ENCODE results near the gene PUS7L. TPM values are rescaled to one million over a fixed set of nuclear protein-coding genes. Genes with fewer than 3 reads are reported as not detected.

The PUS7L gene
- polyA plus RNA-seq, 1 donor from 2014 or later, result 29.2 TPM

GRCh38 chr12:43740511-43741100, 18.0 kb downstream of the PUS7L start:
- Histone ChIP-seq H3K9me3 (ENCODE audit: low read length) (no peaks in the 10 kb centered on the region), H3K4me2 (ENCODE audit: low read length) (no peak overlapping the region), H4K20me1 (ENCODE audit: insufficient read depth) (no peaks in the 10 kb centered on the region), H2AFZ (ENCODE audit: low read depth, low read length) (no peak overlapping the region), H3K9me2 (ENCODE audit: insufficient read depth, low read length) (no peaks in the 10 kb centered on the region), H3F3A (ENCODE audit: insufficient read depth, low read length, poor library complexity, severe bottlenecking) (no peaks in the 10 kb centered on the region), H3K4me3 (ENCODE audit: low read length) (no peak overlapping the region), H3K27me3 (ENCODE audit: insufficient read depth, low read depth, low read length) (no peaks in the 10 kb centered on the region), H3K27ac (ENCODE audit: low read length) (no peak overlapping the region), H3K9ac (ENCODE audit: low read length) (no peak overlapping the region), H3K36me3 (ENCODE audit: insufficient read depth, low read length) (peaks cover 22% of the 10 kb centered on the region), H3K79me2 (replicated peaks; ENCODE audit: insufficient read depth, low read length) (no peaks in the 10 kb centered on the region)
- no peak for TF ChIP-seq SMC3 (conservative IDR thresholded peaks at IDR 0.05; ENCODE audit: poor library complexity)

DNA sequence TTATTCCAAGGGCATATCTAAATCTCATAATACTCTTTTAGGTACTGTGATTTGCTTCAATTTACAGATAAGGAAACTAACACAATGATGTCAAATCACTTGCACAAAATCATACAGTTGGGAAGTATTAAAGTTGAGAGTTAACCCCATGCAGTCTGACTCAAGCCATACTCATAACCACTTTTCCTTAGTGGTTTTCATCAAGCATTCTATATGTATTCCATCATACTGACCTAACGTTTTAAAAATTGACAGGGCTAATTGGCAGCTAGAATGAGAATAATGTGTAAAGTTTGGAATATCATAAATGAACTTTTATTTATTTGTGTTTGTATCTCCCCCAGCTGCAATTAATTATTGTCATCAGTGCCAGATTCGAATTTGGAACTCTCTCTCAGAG, 20.9 kb downstream of the PUS7L start:
- Histone ChIP-seq H3K9me3 (ENCODE audit: low read length) (no peaks in the 10 kb centered on the region), H2AFZ (ENCODE audit: low read depth, low read length) (no peak overlapping the region), H4K20me1 (ENCODE audit: insufficient read depth) (no peaks in the 10 kb centered on the region), H3K4me2 (ENCODE audit: low read length) (no peak overlapping the region), H3K9me2 (ENCODE audit: insufficient read depth, low read length) (no peaks in the 10 kb centered on the region), H3K36me3 (ENCODE audit: insufficient read depth, low read length) (peaks cover 13% of the 10 kb centered on the region), H3K9ac (ENCODE audit: low read length) (no peak overlapping the region), H3K79me2 (replicated peaks; ENCODE audit: insufficient read depth, low read length) (no peaks in the 10 kb centered on the region), H3K27ac (ENCODE audit: low read length) (no peak overlapping the region), H3K4me3 (ENCODE audit: low read length) (no peak overlapping the region), H3K27me3 (ENCODE audit: insufficient read depth, low read depth, low read length) (no peaks in the 10 kb centered on the region), H3F3A (ENCODE audit: insufficient read depth, low read length, poor library complexity, severe bottlenecking) (no peaks in the 10 kb centered on the region)
- TF ChIP-seq MXI1 (conservative IDR thresholded peaks at IDR 0.05; ENCODE audit: poor library complexity, severe bottlenecking) (no peak), EP300 (conservative IDR thresholded peaks at IDR 0.05; ENCODE audit: poor library complexity, severe bottlenecking) (no peak), TAF1 (IDR thresholded peaks at IDR 0.05; ENCODE audit: low read depth) (no peak), SMC3 (conservative IDR thresholded peaks at IDR 0.05; ENCODE audit: poor library complexity) (no peak), RAD21 (conservative IDR thresholded peaks at IDR 0.05) (no peak), EZH2 (IDR thresholded peaks at IDR 0.05; ENCODE audit: borderline replicate concordance, insufficient read depth, low read length, poor library complexity, severe bottlenecking) (no peak), POLR2AphosphoS5 (IDR thresholded peaks at IDR 0.05) (no peak), CTCF (IDR thresholded peaks at IDR 0.05; ENCODE audit: poor library complexity, severe bottlenecking) (no peak)
- TF ChIP-seq, protein P1, sequence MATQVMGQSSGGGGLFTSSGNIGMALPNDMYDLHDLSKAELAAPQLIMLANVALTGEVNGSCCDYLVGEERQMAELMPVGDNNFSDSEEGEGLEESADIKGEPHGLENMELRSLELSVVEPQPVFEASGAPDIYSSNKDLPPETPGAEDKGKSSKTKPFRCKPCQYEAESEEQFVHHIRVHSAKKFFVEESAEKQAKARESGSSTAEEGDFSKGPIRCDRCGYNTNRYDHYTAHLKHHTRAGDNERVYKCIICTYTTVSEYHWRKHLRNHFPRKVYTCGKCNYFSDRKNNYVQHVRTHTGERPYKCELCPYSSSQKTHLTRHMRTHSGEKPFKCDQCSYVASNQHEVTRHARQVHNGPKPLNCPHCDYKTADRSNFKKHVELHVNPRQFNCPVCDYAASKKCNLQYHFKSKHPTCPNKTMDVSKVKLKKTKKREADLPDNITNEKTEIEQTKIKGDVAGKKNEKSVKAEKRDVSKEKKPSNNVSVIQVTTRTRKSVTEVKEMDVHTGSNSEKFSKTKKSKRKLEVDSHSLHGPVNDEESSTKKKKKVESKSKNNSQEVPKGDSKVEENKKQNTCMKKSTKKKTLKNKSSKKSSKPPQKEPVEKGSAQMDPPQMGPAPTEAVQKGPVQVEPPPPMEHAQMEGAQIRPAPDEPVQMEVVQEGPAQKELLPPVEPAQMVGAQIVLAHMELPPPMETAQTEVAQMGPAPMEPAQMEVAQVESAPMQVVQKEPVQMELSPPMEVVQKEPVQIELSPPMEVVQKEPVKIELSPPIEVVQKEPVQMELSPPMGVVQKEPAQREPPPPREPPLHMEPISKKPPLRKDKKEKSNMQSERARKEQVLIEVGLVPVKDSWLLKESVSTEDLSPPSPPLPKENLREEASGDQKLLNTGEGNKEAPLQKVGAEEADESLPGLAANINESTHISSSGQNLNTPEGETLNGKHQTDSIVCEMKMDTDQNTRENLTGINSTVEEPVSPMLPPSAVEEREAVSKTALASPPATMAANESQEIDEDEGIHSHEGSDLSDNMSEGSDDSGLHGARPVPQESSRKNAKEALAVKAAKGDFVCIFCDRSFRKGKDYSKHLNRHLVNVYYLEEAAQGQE (IDR thresholded peaks at IDR 0.05; ENCODE audit: borderline replicate concordance), result no peak
